NCI-H82 treated with DMSO at 0.1 percent for 48 hours (cell line): ENCODE measurements around the gene GPR146.
"Not testable (repeated sequence)": the region's sequence is repeated elsewhere in the genome, so short reads cannot be mapped to it uniquely, and the experiment has no call there.

ENCODE experiments used
- DNase-seq: peaks from one replicate; lab custom pipeline; 2025; ENCODE audit not compliant: unreplicated experiment; lab: John Stamatoyannopoulos, UW

GPR146 gene, protein sequence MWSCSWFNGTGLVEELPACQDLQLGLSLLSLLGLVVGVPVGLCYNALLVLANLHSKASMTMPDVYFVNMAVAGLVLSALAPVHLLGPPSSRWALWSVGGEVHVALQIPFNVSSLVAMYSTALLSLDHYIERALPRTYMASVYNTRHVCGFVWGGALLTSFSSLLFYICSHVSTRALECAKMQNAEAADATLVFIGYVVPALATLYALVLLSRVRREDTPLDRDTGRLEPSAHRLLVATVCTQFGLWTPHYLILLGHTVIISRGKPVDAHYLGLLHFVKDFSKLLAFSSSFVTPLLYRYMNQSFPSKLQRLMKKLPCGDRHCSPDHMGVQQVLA

GRCh38 chr7:1044189-1045068 is at the start of gene GPR146:
TSS of gene GPR146 (plus strand) at chr7:1044546. CDS start at chr7:1057516, 12,970 bp downstream.
- DNase-seq, result peak; percentile 71

- no peak for DNase-seq
These were observed 49.6 kb upstream of the GPR146 start for GRCh38 chr7:994592-995308.

DNA sequence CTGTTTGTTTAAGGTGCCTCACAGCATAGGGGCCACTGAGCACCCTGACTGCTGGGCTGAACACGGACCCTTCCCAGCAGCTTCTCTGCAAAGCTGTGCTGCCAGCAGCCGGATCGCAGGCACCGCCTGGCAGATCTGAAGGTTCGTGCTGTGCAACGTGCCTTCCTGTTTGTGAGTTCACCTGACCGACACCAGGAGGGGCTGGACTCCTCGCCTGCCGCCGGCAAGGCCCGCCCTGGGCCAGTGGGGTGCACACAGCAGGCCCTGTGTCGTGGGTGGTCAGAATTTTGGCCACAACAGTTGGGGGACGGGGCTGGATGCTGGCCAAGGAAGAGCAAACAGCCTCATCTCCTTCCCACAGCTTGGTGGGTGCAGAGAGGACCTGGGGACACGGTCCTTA is 48.8 kb upstream of the GPR146 start:
- DNase-seq, result no peak

GRCh38 chr7:996079-996872 is 48.1 kb upstream of the GPR146 start:
- DNase-seq, result no peak

DNA sequence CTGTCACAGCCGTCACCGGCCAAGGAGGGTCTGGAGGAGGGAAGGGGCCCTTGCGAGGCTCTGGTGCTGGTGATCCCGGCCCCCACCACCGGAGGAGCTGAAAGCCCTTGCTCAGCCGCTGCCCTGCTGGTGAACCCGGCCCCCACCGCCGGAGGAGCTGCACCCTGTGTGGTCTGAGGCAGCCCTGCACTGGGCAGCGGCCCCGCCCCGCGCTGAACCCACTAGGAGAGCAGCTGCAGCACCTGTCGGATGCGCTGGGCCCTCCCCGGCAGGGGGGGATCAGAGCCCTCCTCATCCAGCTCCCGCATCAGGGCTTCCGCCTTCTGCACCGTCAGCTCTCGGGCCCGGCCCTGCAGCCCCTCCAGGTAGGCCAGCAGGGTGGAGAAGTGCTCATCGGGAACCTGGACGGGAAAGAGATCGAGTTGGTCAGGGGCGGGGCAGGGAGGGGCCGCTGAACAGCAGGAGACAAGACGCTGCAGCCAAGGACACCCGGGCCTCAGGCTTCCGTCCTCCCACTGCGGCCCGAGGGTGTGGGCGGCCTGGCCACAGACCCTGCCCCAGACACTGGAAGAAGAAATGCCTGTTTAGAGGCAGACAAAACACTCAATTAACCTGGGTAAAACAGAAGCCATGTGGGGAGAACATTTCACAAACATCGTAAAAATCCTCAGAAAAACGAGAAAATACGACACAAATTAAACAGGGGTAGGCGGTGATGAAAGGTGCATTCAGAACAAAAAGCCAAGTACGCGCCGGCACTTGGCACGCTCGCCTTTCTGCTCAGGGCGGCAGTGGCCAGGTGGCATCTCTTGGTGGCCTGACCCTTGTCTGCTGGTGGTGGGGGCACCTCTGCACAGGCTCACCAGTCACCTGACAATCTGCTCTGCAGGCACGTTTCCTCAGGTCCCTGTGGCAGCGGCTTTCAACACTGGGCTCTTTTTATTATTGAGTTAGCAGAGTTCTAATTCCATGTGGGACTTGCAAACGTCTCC is 46.6 kb upstream of the GPR146 start:
- DNase-seq, result no peak

- DNase-seq, result no peak
These were observed 45.0 kb upstream of the GPR146 start for GRCh38 chr7:999149-999879.

DNA sequence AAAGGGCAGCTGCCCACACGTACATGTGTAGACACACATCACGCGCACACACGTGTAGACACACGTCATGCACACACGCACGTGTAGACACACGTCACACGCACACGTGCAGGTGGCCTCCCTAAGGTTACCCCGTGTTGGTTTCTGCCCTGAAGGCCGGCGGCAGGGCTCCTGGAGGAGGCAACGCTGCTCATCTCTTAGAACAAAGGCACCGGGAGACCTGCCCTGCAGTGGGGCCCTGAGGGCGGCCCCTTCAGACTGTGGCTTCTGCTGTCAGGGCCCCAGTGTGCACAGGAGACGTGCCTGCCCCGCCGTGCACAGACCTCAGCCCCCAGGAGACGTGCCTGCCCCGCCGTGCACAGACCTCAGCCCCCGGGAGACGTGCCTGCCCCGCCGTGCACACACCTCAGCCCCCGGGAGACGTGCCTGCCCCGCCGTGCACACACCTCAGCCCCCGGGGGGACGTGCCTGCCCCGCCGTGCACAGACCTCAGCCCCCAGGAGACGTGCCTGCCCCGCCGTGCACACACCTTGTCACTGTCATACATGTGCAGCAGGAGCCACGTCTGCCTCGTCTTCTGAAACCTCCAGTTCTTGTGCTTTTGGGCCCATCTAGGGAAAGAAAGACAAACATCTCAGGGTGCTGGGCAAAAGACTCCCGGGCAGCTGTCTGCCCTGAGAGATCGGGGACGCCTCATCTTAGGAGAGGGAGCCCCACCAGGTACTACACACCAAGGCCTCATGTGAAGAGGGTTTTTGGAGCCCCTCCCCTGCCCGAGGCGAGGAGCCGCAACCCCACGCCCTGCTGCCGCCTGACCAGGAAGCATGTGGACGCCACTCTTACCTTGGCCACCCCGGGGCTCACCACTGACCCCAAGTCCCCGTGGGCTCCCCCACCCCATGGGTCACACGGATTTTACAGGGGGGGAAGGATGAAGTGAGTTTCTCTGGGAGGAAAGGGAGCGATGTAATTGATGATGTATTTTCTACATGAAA is 44.1 kb upstream of the GPR146 start:
- DNase-seq, result no peak

DNA sequence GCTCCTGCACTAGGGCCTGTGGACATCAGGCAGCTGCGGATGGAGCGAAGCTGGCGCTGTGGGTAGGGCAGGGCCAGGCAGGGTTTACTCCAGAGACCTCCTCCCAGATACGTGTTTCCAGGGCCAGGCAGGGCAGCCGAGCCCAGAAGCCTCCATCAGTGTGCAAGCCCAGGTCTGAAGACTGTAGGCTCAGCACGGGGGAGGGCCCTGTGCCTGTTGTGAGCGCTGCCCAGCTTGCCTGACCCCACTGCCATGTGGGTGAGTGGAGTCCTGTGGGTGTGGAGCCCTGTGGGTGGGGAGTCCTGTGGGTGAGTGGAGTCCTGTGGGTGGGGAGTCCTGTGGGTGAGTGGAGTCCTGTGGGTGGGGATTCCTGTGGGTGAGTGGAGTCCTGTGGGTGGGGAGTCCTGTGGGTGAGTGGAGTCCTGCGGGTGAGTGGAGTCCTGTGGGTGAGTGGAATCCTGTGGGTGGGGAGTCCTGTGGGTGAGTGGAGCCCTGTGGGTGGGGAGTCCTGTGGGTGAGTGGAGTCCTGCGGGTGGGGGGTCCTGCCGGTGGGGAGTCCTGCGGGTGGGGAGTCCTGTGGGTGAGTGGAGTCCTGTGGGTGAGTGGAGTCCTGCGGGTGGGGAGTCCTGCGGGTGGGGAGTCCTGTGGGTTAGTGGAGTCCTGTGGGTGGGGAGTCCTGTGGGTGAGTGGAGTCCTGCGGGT is 43.1 kb upstream of the GPR146 start:
- DNase-seq, result not testable (repeated sequence)

DNA sequence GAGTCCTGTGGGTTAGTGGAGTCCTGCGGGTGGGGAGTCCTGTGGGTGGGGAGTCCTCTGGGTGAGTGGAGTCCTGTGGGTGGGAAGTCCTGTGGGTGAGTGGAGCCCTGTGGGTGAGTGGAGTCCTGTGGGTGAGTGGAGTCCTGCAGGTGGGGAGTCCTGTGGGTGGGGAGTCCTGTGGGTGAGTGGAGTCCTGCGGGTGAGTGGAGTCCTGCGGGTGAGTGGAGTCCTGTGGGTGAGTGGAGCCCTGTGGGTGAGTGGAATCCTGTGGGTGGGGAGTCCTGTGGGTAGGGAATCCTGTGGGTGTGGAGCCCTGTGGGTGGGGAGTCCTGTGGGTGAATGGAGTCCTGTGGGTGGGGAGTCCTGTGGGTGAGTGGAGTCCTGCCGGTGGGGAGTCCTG is 42.3 kb upstream of the GPR146 start:
- not testable (repeated sequence) for DNase-seq

DNA sequence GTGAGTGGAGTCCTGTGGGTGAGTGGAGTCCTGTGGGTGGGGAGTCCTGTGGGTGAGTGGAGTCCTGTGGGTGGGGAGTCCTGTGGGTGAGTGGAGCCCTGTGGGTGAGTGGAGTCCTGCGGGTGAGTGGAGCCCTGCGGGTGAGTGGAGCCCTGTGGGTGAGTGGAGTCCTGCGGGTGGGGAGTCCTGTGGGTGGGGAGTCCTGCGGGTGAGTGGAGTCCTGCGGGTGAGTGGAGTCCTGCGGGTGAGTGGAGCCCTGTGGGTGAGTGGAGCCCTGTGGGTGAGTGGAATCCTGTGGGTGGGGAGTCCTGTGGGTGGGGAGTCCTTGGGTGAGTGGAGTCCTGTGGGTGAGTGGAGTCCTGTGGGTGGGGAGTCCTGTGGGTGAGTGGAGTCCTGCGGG is 41.9 kb upstream of the GPR146 start:
- not testable (repeated sequence) for DNase-seq

- DNase-seq, result no peak
These were observed 40.1 kb upstream of the GPR146 start for GRCh38 chr7:1004018-1004852.

GRCh38 chr7:1005303-1005702 is 39.0 kb upstream of the GPR146 start:
- no peak for DNase-seq

DNA sequence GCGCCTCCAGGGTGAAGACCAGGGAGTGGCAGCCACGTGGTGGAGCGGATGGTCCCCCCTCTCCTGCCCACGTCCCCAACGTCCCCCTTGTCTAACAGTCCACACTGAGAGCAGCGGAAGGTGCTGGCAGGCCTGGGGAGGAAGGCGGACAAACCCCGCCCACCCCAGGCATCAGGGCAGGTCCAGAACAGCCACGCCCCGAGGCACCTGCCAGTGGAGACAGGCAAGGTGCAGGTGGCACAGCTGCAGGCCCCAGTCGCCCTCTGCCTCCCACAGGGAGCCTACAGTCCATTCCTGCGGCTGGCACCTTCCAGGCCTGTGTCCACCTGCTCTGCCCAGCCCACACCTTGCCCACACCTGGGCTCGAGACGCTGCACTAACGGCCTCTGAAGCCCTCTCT is 36.4 kb upstream of the GPR146 start:
- DNase-seq, result no peak

DNA sequence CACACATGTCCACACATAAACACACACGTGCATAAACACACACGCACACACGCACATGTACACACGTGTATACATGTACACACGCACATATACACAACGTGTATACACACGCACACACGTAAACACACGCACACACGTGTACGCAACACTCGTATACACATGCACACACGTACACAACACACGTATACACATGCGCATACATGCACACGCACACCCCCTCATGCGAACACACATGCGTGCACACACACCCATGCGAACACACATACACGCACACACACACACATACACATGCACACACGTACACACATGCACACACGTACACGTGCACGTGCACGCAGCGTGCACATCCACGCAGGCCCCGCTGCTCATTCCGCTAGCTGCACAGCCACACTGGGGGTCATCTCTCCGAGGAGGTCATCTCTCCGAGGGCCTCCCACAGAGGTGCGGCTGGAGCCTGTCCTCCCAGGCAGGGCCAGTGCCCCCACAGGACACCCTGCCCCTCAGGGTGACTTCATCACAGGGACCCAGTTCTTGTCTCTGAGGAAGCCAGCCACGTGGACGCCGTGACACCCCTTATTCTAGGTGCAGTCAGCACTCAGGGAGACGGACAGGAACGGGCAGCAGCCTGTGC is 35.5 kb upstream of the GPR146 start:
- DNase-seq, result no peak

DNA sequence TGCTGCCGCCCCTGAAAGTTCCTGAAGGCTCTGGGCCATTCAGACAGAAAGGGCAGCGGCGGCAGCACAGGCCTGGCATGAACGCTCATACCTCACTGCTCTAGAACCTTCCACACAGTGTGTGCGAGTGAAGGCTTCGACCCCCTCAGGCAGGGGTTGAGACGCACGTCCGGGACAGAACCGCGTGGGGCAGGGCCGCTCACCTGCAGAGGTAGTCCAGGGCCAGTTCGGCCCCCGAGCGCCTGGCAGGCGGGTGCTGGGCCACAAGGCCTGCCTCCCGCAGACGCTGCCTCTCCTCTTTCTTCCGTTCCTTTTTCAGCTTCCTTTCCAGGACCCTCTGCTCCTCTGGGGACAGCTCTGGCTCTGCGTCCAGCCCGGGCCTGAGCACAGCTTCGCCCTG is 34.6 kb upstream of the GPR146 start:
- no peak for DNase-seq

- DNase-seq, result no peak
These were observed 34.1 kb upstream of the GPR146 start for GRCh38 chr7:1010226-1010625.
